ENCODE results near the gene PCMT1. TPM values are rescaled to one million over a fixed set of nuclear protein-coding genes. Genes with fewer than 3 reads are reported as not detected.
"Not testable (repeated sequence)": the region's sequence is repeated elsewhere in the genome, so short reads cannot be mapped to it uniquely, and the experiment has no call there.

PCMT1 gene
- total RNA-seq, 5 donors from 2014 or later (not counting 1 experiment from before 2014, with no cell fraction given) = 33.9 to 63.1 (median 53.1) TPM

- POLR2A ChIA-PET = interaction anchor here in 1 of 2 donors (0.6 kb wide), 1 partner anchor 166 kb away, joined by 4 read pairs; no protein-coding TSS in a partner anchor
- no peaks in the 10 kb centered on the region for H3K9me3 ChIP-seq
- H3K4me3 ChIP-seq (ENCODE audit: control insufficient read depth in 1 of 2, extremely low read depth in 1 of 2, low read length in 1 of 2) = no peak overlapping the region
- no peaks in the 10 kb centered on the region for H3K9me3 Mint-ChIP-seq
- no peaks in the 10 kb centered on the region for H3K36me3 Mint-ChIP-seq
- ATAC-seq (replicated peaks in 1 of 4) = no peak
- H3K36me3 ChIP-seq (ENCODE audit: control insufficient read depth in 2 of 2, extremely low read depth in 1 of 2, insufficient read depth in 1 of 2, low read length in 1 of 2) = no peaks in the 10 kb centered on the region
- WGBS (ENCODE audit: insufficient coverage) = 74% methylated on average over 5 of the region's 7 CpGs
- H3K27ac ChIP-seq (ENCODE audit: low read length) = no peak overlapping the region
- H3K4me1 ChIP-seq (ENCODE audit: control insufficient read depth in 1 of 2, extremely low read depth in 1 of 2, insufficient read depth in 2 of 2, low read length in 2 of 2) = no peaks in the 10 kb centered on the region
- H3K27me3 ChIP-seq (replicated peaks in 1 of 2; ENCODE audit: control insufficient read depth in 2 of 2, extremely low read depth in 1 of 2, insufficient read depth in 2 of 2, low read length in 1 of 2) = peaks cover 0 to 7% of the 10 kb centered on the region in 2 experiments
- CTCF ChIA-PET = no interaction called here
- DNase-seq = no peak
- no peak overlapping the region for H3K27ac Mint-ChIP-seq
- H3K4me1 Mint-ChIP-seq = peaks cover 0 to 3% (median 0%) of the 10 kb centered on the region in 3 donors
- H3K27me3 Mint-ChIP-seq = peaks cover 0 to 7% of the 10 kb centered on the region in 2 donors
- no peak overlapping the region for H3K4me3 Mint-ChIP-seq
These were observed 96.8 kb downstream of the PCMT1 start for GRCh38 chr6:149846321-149846720.

GRCh38 chr6:149847939-149848267, 98.4 kb downstream of the PCMT1 start:
- Histone ChIP-seq H3K27me3 (replicated peaks in 1 of 2; ENCODE audit: control insufficient read depth in 2 of 2, extremely low read depth in 1 of 2, insufficient read depth in 2 of 2, low read length in 1 of 2) (peaks cover 0 to 9% of the 10 kb centered on the region in 2 experiments), H3K9me3 (no peaks in the 10 kb centered on the region), H3K4me1 (ENCODE audit: control insufficient read depth in 1 of 2, extremely low read depth in 1 of 2, insufficient read depth in 2 of 2, low read length in 2 of 2) (peaks cover 2 to 3% of the 10 kb centered on the region in 2 experiments), H3K36me3 (ENCODE audit: control insufficient read depth in 2 of 2, extremely low read depth in 1 of 2, insufficient read depth in 1 of 2, low read length in 1 of 2) (no peaks in the 10 kb centered on the region), H3K4me3 (ENCODE audit: control insufficient read depth in 1 of 2, extremely low read depth in 1 of 2, low read length in 1 of 2) (no peak overlapping the region), H3K27ac (ENCODE audit: low read length) (no peak overlapping the region)
- ATAC-seq (replicated peaks in 1 of 4) = no peak
- Mint-ChIP-seq H3K36me3 (no peaks in the 10 kb centered on the region), H3K27ac (no peak overlapping the region), H3K4me1 (peaks cover 10 to 16% (median 14%) of the 10 kb centered on the region in 3 donors), H3K4me3 (no peak overlapping the region), H3K27me3 (peaks cover 0 to 7% of the 10 kb centered on the region in 2 donors), H3K9me3 (no peaks in the 10 kb centered on the region)
- ChIA-PET POLR2A (no interaction called here), CTCF (interaction anchor here in 1 of 2 donors (1.0 to 1.2 kb wide), 2 partner anchors 18 to 22 kb away, joined by 3 read pairs; no protein-coding TSS in a partner anchor)
- 100% methylated on average over 1 of the region's 4 CpGs for WGBS (ENCODE audit: insufficient coverage)
- DNase-seq = no peak

GRCh38 chr6:149848343-149848742, 98.8 kb downstream of the PCMT1 start:
- H3K9me3 Mint-ChIP-seq; DNase-seq; H3K4me3 Mint-ChIP-seq; H3K9me3 ChIP-seq; H3K4me3 ChIP-seq (ENCODE audit: control insufficient read depth in 1 of 2, extremely low read depth in 1 of 2, low read length in 1 of 2); H3K4me1 ChIP-seq (ENCODE audit: control insufficient read depth in 1 of 2, extremely low read depth in 1 of 2, insufficient read depth in 2 of 2, low read length in 2 of 2); H3K27ac ChIP-seq (ENCODE audit: low read length); H3K36me3 ChIP-seq (ENCODE audit: control insufficient read depth in 2 of 2, extremely low read depth in 1 of 2, insufficient read depth in 1 of 2, low read length in 1 of 2); H3K27me3 Mint-ChIP-seq; H3K36me3 Mint-ChIP-seq; POLR2A ChIA-PET; ATAC-seq (replicated peaks in 1 of 4); H3K27ac Mint-ChIP-seq: not testable (repeated sequence)
- no CpG with 5 or more reads among the region's 4 CpGs for WGBS (ENCODE audit: insufficient coverage)
- CTCF ChIA-PET = interaction anchor here in 1 of 2 donors (1.0 kb wide), 1 partner anchor 17 kb away, joined by 3 read pairs; no protein-coding TSS in a partner anchor
- peaks cover 0 to 10% of the 10 kb centered on the region in 2 experiments for H3K27me3 ChIP-seq (replicated peaks in 1 of 2; ENCODE audit: control insufficient read depth in 2 of 2, extremely low read depth in 1 of 2, insufficient read depth in 2 of 2, low read length in 1 of 2)
- peaks cover 10 to 16% (median 14%) of the 10 kb centered on the region in 3 donors for H3K4me1 Mint-ChIP-seq

- Histone ChIP-seq H3K36me3 (ENCODE audit: control insufficient read depth in 2 of 2, extremely low read depth in 1 of 2, insufficient read depth in 1 of 2, low read length in 1 of 2) (no peaks in the 10 kb centered on the region), H3K4me3 (ENCODE audit: control insufficient read depth in 1 of 2, extremely low read depth in 1 of 2, low read length in 1 of 2) (no peak overlapping the region), H3K9me3 (no peaks in the 10 kb centered on the region), H3K27ac (ENCODE audit: low read length) (no peak overlapping the region), H3K4me1 (ENCODE audit: control insufficient read depth in 1 of 2, extremely low read depth in 1 of 2, insufficient read depth in 2 of 2, low read length in 2 of 2) (peaks cover 2 to 3% of the 10 kb centered on the region in 2 experiments), H3K27me3 (replicated peaks in 1 of 2; ENCODE audit: control insufficient read depth in 2 of 2, extremely low read depth in 1 of 2, insufficient read depth in 2 of 2, low read length in 1 of 2) (peaks cover 0 to 11% of the 10 kb centered on the region in 2 experiments)
- peaks cover 0 to 16% of the 10 kb centered on the region in 2 donors for H3K27me3 Mint-ChIP-seq
- no peak overlapping the region for H3K27ac Mint-ChIP-seq
- DNase-seq (no peak), ATAC-seq (replicated peaks in 1 of 4) (no peak)
- no peaks in the 10 kb centered on the region for H3K9me3 Mint-ChIP-seq
- ChIA-PET POLR2A (no interaction called here), CTCF (interaction anchor here in 1 of 2 donors (1.1 kb wide), 1 partner anchor 12 kb away, joined by 3 read pairs; no protein-coding TSS in a partner anchor)
- WGBS (ENCODE audit: insufficient coverage) = 60% methylated on average over 2 of the region's 5 CpGs
- peaks cover 10 to 16% (median 14%) of the 10 kb centered on the region in 3 donors for H3K4me1 Mint-ChIP-seq
- H3K36me3 Mint-ChIP-seq = no peaks in the 10 kb centered on the region
- H3K4me3 Mint-ChIP-seq = no peak overlapping the region
These were observed 102.0 kb downstream of the PCMT1 start for GRCh38 chr6:149851461-149852110.

- Mint-ChIP-seq H3K4me1 (peaks cover 10 to 16% (median 14%) of the 10 kb centered on the region in 3 donors), H3K4me3 (no peak overlapping the region), H3K27me3 (peaks cover 0 to 17% of the 10 kb centered on the region in 2 donors), H3K36me3 (no peaks in the 10 kb centered on the region), H3K9me3 (no peaks in the 10 kb centered on the region), H3K27ac (no peak overlapping the region)
- POLR2A ChIA-PET = interaction anchor here in 1 of 2 donors (0.6 kb wide), 1 partner anchor 208 kb away, joined by 17 read pairs; no protein-coding TSS in a partner anchor
- Histone ChIP-seq H3K36me3 (ENCODE audit: control insufficient read depth in 2 of 2, extremely low read depth in 1 of 2, insufficient read depth in 1 of 2, low read length in 1 of 2) (no peaks in the 10 kb centered on the region), H3K4me3 (ENCODE audit: control insufficient read depth in 1 of 2, extremely low read depth in 1 of 2, low read length in 1 of 2) (no peak overlapping the region), H3K9me3 (no peaks in the 10 kb centered on the region), H3K4me1 (ENCODE audit: control insufficient read depth in 1 of 2, extremely low read depth in 1 of 2, insufficient read depth in 2 of 2, low read length in 2 of 2) (peaks cover 2 to 3% of the 10 kb centered on the region in 2 experiments), H3K27ac (ENCODE audit: low read length) (no peak overlapping the region), H3K27me3 (replicated peaks in 1 of 2; ENCODE audit: control insufficient read depth in 2 of 2, extremely low read depth in 1 of 2, insufficient read depth in 2 of 2, low read length in 1 of 2) (peaks cover 0 to 11% of the 10 kb centered on the region in 2 experiments)
- DNase-seq = no peak
- CTCF ChIA-PET = interaction anchor here in 1 of 2 donors (1.1 kb wide), 1 partner anchor 13 kb away, joined by 3 read pairs; no protein-coding TSS in a partner anchor
- peak in 2 of 4 experiments; percentile 19 to 80 for ATAC-seq (replicated peaks in 1 of 4)
- WGBS (ENCODE audit: insufficient coverage) = no CpG with 5 or more reads among the region's 6 CpGs
These were observed 102.6 kb downstream of the PCMT1 start for GRCh38 chr6:149852180-149852579.

GRCh38 chr6:149852881-149853280, 103.3 kb downstream of the PCMT1 start:
- POLR2A ChIA-PET = no interaction called here
- Histone ChIP-seq H3K4me3 (ENCODE audit: control insufficient read depth in 1 of 2, extremely low read depth in 1 of 2, low read length in 1 of 2) (no peak overlapping the region), H3K36me3 (ENCODE audit: control insufficient read depth in 2 of 2, extremely low read depth in 1 of 2, insufficient read depth in 1 of 2, low read length in 1 of 2) (no peaks in the 10 kb centered on the region), H3K27ac (ENCODE audit: low read length) (no peak overlapping the region), H3K27me3 (replicated peaks in 1 of 2; ENCODE audit: control insufficient read depth in 2 of 2, extremely low read depth in 1 of 2, insufficient read depth in 2 of 2, low read length in 1 of 2) (peaks cover 0 to 11% of the 10 kb centered on the region in 2 experiments), H3K9me3 (no peaks in the 10 kb centered on the region), H3K4me1 (ENCODE audit: control insufficient read depth in 1 of 2, extremely low read depth in 1 of 2, insufficient read depth in 2 of 2, low read length in 2 of 2) (peaks cover 2 to 3% of the 10 kb centered on the region in 2 experiments)
- CTCF ChIA-PET = interaction anchor here in 1 of 2 donors (1.1 kb wide), 1 partner anchor 14 kb away, joined by 3 read pairs; no protein-coding TSS in a partner anchor
- 46% methylated on average over 10 of the region's 12 CpGs for WGBS (ENCODE audit: insufficient coverage)
- H3K4me3 Mint-ChIP-seq = no peak overlapping the region
- no peak overlapping the region for H3K27ac Mint-ChIP-seq
- DNase-seq (no peak), ATAC-seq (replicated peaks in 1 of 4) (no peak)
- no peaks in the 10 kb centered on the region for H3K36me3 Mint-ChIP-seq
- no peaks in the 10 kb centered on the region for H3K9me3 Mint-ChIP-seq
- peaks cover 0 to 21% of the 10 kb centered on the region in 2 donors for H3K27me3 Mint-ChIP-seq
- H3K4me1 Mint-ChIP-seq = peaks cover 10 to 16% (median 14%) of the 10 kb centered on the region in 3 donors

Data from T-cell (primary cell).